HG03159 (cell line): Measurements from ENCODE around the gene CYP1A2.
"Not testable (repeated sequence)": the region's sequence is repeated elsewhere in the genome, so short reads cannot be mapped to it uniquely, and the experiment has no call there.

ENCODE experiments used
- ATAC-seq: cut with Tn5 transposase; IDR thresholded peaks from one replicate; pipeline ENCODE4 v1.9.1; 2021; ENCODE audit warnings: mild to moderate bottlenecking, moderate library complexity; ENCODE audit not compliant: unreplicated experiment

CYP1A2 gene

GRCh38 chr15:74748322-74748946 is at the start of gene CYP1A2:
CYP1A2 (plus strand) TSS chr15:74748845; CDS start chr15:74749739, 894 bp downstream.
- ATAC-seq: no peak

GRCh38 chr15:74709011-74709410 is 39.6 kb upstream of the CYP1A2 start:
- no peak for ATAC-seq

DNA sequence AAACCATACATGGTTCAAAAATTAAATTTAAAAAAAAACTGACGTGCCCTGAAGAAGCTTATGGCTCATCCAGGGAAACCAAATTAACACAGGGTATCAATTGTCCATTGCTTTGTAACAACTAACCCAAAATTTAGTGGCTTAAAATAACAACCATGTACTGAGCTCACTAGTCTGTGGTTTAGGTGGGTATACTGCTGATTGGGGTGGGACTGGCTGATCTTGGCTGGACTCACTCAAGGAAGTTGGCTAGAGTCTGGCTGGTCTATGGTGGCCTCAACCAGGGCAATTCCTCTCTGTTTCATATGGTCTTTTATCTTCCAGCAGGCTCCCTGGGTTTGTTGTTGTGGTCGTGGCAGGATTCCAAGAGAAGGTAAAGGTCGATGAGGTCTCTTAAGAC is 38.8 kb upstream of the CYP1A2 start:
- no peak for ATAC-seq

DNA sequence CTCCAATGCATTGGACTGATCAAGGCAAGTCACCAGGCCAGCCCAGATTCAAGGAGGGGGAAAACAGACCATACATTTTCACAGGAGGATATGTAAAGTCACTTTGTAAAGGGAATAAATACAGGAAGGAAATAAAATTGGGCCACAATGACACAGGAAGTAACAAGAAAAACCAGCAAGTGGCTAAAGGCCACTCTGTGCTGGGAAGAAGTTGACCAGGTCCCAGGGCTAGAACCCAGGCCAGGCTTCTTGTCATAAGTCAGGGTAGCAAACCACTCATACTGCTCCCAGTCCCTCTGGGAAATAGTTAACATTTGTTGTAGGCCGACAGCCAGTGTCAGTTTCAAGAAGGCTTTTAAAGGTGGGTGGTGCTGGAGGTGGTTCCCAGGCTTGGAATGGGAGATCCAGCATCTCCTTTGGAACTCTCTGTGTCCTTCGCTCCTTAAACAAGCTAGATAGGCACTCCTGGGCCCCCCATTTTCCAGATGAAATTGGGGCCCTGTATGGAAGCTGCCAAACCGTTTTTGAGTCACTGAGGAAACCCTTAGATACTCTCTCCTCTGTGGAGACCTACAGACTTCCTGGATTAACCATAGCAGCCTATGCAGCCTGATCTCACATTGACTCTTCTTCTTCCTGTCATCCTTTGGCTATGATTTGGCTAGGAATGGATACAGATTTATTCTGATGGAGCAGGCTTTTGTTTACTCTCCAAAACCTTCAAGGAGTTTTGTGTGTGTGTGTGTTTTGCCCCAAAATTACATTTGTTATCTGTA is 38.1 kb upstream of the CYP1A2 start:
- ATAC-seq: no peak

DNA sequence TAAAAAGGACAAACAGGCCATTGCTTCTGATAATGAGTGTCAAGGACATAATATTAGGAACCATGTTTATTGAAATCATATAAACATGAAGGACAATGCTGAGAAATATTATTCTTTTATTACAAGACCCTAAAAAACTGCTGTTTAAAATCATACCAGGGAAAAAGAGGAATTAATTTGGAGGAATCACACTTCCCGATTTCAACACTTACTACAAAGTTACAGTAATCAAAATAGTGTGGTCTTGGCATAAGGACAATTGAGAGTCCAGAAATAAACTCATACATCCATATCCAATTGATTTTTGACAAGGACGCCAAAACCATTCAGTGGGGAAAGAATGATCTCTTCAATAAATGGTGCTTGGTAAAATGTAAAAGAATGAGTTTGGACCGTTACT is 36.3 kb upstream of the CYP1A2 start:
- no peak for ATAC-seq

DNA sequence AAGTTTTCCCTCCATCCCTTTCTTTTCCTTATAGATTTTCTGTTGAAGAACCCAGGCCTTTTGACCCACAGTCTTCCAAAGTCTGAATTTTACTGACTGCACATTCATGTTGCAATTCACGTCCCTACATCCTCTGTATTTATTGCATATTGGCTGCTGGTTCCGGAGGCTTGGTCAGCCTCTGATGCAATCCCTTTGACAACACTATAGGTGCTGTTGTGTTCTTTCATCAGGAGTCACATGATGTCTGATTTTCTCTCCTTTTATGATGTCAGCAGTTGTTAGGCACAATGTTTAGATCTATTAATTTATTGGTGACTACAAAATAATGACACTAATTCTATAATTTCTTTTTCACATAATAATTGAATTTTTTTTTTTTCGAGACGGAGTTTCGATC is 32.0 kb upstream of the CYP1A2 start:
- ATAC-seq: no peak

DNA sequence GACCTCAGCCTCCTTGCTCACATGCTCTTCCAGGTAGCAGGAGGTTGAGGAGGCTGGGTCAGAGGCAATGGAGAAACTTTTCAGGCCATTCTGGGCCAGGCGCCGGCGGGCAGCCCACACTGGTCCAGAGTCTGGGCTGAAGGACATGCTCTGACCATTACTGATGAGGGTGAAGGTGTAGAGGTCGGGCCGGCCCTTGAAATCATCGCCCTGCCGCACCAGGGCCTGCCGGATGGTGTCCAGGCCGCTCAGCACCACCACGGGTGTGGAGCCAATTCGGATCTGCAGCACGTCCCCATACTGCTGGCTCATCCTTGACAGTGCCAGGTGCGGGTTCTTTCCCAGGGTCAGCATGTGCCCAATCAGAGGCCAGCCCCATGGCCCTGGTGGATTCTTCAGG is 26.1 kb upstream of the CYP1A2 start:
- no peak for ATAC-seq

DNA sequence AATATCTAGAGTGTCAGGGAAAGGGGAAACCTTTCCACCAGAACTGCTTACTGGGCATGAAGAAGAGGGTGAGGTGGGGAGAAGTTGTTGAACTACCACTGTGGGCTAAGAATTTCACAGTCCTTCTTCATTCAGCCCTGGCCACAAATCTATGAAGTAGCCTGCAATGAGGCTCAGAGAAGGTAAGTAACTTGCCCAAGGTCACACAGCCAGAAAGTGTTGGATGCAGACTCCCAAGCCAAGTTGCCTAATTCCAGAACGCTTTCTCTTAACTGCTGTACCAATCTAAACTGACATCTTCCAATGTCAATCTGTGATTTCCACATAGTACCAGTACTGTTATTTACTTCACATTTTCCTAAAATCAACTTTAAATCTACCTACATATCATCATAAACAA is 25.5 kb upstream of the CYP1A2 start:
- no peak for ATAC-seq

DNA sequence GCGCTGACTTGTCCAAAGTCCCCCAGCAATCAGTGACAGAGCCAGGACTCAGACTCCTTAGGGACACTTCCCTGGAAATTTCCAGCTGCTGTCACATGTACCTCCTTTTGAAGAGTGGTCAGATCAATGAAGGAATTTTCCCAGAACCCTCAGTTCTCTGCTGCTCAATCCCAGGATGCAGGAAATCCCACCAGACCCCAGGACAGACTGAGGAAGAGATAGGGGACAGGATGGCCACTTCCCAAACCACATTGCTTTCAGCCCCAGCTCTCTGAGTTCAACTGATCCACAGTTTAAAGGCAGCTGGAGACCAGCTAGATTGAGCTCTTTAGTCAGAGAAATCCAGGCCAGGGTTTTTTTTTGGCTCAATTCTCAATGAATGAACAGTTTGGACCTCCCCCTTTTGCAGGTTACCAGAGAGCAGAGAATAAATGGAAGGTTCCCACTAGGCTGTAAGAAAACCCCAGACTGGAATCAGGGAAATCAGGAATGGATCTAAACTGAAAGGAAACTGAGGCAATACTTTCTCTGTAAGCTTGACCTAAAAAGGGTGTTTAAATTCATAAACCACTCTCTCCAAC is 24.8 kb upstream of the CYP1A2 start:
- no peak for ATAC-seq

DNA sequence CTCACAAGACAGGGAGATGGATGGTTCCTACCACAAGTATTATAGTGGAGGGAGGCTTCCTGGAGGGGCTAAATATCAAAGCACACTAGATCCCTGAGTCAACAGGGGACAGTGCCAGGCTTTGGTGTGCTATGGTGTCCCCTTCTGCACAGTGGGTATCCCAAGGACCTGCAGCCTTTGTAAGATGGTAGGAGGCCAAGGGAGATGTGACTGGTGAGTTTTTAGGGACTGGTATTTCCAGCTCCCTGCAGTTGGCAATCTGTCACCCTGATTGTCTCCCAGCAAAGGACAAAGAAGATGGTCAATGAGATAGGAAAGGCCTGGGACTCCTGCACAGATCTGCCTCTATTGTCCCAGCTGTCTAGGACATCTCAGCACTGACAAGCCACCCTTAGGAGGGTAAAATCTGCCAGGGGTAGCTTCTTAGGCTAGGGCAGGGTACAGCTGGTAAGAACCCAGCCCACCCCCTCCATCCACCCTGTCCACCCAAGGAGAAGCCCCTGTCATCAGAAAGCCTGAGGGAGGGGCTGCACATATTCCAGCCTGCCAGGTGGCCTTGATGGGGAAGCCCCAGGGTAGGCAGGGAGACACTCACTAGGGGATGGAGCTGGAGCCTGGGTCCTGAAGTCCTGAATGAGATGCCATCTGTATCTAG is 23.9 kb upstream of the CYP1A2 start:
- ATAC-seq: no peak

DNA sequence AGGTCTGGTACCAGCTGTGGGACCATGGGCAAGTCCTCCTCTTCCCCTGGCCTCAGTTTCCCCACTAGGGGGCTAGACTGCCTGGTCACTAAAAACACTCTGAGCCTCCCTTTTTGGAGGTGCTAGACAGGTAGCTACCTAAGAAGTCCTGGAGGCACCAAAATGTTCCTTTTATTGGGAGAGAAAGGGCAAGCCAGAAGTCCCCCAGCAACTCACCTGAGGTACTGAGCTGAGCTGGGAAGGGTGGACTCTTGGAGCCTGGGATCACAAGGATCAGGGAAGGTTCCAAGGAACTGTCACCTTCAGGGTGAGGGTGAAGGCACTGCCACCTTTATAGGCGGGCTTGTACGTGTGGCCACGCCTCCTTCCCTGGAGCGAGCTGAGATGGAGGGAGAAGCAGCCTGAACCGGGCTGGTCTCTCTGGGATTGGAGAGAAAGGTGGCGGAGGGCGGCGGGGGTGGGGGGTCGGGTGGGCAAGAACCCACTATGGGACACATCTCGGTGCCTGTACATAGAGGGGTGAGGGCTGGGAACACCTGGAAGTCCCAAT is 23.3 kb upstream of the CYP1A2 start, which contains the start of gene CYP1A1:
Gene CYP1A1, minus strand, starts transcription at position 304 of the 550 bp plus-strand sequence. CDS start 2,431 bp downstream, outside the sequence.
- no peak for ATAC-seq

DNA sequence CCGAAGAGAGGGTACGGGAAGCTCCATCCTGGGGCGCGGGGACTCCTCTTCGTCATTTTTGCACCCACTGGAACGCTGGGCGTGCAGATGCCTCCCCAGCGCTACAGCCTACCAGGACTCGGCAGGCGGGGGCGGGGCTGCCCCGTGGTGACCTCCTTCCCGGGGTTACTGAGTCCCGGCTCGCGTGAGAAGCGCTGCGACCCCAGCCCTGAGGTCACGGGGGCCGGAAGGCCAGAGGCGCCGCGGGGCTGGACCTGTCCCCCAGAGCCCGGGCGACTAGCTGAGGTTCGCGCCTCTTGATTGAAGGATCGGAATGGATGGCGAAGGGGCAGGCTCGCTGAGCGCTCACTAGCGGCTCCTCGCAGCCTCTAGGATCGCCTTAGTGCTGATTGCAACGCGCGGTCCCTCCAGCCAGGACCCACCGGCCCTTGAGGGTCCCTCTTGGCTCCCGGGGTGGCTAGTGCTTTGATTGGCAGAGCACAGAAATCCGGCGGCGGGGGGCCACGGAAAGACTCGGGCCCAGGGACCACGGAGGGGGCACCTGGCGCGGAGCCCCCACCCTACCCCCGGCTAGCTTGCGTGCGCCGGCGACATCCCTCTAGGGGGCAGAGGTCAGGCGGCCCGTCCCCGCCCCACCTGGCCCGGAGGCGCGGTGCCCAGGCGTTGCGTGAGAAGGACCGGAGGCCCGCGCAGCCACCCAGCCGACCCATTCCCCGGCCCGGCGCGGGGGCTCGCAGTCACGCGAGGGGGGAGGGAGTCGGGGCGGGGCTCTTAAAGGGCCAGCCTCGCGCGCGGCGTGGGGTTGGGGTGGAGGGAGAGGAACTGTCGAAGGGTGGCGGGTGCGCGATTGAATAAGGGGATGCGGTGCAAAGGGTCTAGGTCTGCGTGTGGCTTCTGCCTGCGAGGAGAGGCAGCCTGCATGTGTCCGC is 22.5 kb upstream of the CYP1A2 start:
- no peak for ATAC-seq

DNA sequence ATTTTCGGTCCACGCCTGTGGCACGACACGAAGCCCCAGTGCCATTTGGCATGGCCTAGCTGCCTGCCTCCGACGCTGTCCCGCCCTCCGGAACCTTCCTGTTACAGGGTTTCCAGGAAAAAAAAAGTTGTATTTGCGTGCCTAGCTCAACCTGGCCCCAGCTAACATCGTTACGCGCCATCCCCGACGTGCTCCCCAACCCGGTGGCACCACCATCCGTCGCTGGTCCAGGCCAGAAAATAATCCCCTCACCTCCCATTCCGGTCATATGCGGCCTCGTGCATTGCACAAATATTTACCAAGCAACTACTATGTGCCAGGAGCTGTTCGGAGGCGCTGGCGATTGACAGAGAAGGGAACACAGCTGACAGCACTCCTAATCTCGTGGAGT is 21.9 kb upstream of the CYP1A2 start:
- ATAC-seq: no peak

DNA sequence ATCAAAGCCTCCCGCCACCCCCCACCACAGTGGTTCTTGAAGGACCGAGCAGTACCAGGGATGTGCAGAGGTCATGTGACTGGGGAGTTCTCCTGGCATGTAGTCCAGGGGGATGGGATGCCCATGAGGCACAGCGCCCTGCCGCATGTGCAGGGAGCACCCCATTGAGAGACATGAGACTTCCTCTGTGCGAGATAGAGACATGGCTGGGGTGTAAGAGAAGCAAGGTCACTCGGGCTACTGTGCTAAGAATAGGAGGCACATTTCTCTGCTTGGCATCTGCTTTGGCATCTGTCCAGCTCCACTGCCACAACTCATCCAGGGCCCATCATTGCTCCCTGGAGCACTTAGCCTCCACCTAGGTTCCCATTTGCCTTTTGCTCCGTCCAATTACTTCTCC is 20.9 kb upstream of the CYP1A2 start:
- no peak for ATAC-seq

DNA sequence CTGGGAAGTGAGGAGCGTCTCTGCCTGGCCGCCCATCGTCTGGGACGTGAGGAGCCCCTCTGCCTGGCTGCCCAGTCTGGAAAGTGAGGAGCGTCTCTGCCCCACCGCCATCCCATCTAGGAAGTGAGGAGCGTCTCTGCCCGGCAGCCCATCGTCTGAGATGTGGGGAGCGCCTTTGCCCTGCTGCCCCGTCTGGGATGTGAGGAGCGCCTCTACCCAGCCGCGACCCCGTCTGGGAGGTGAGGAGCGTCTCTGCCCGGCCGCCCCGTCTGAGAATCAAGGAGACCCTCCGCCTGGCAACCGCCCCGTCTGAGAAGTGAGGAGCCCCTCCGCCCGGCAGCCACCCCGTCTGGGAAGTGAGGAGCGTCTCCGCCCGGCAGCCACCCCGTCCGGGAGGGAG is 19.9 kb upstream of the CYP1A2 start:
- ATAC-seq: not testable (repeated sequence)

- not testable (repeated sequence) for ATAC-seq
Observed at GRCh38 chr15:74729372-74729771, 19.3 kb upstream of the CYP1A2 start.

- ATAC-seq: no peak
Observed at GRCh38 chr15:74730619-74731316, 17.9 kb upstream of the CYP1A2 start.

DNA sequence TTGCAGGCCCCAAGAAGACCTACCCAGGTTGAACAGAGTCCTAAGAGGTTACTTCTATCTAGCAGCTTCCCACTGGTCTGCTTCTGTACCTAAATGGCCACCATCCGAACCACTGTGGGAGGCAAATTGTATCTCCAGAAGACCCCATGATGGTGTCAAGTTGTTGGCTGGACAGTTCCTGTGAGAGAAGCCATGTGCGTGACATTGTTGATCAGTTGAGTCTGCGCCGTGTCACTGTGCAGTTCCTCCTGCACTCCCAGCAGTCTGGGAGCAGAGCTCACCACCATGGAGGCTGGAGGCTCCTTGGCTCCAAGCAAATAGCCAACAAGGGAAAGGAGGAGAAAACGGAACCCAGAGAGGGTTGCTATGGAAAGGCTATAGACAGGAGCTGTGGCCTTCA is 15.8 kb upstream of the CYP1A2 start:
- no peak for ATAC-seq

DNA sequence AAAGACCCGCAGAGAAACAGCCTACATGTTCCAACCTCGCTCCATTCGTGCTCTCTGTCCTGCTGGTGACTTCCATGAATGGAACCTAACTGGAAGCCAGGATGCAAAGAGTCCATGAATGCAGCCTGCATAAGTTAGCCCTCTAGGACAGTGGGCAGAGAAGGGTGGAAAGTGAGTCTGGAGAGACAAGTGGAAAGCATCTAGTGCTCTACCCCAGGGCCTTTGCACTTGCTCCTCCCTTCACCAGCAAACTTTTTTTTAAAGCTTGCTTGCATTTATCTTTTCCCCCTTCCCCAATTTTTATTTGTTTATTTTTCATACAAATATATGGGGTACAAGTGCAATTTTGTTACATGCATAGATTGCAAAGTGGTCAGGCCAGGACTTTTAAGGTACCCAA is 15.4 kb upstream of the CYP1A2 start:
- ATAC-seq: no peak

DNA sequence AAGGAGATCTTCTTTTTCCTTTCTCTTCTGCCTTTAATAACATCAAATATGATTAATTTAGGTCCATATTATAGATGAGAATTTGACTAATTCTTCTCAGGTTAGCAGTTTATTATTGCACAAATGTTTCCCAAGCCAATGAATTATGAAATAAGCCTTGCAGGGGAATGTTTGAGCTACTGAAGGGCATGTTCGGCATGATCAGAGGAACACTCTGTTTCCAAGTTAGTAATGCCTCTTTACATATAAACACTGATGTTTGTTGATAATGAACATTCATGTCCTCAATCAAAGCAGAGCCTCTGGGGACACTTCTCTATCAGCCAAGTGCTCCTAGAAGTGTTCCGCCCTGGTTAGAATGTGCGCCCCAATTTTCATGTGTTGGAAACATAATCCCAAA is 13.3 kb upstream of the CYP1A2 start:
- no peak for ATAC-seq
